Activated CD4-positive, alpha-beta memory T cell treated with anti-CD3 and anti-CD28 coated beads, Interleukin-2, amount 10 ng/mL, durations not matched to agents 7 days and 5 days (primary cell): ENCODE measurements around the gene TCF19. TPM values are rescaled to one million over a fixed set of nuclear protein-coding genes. Genes with fewer than 3 reads are reported as not detected.
"Not testable (repeated sequence)": the region's sequence is repeated elsewhere in the genome, so short reads cannot be mapped to it uniquely, and the experiment has no call there.

Source experiments
- CTCF ChIA-PET: fragments of 350-600 bp; sonication (Branson Sonifier 250); formaldehyde crosslinking; loops from one replicate; lab custom pipeline; 2021; ENCODE audit warnings: antibody characterized with exemption, inconsistent platforms; lab: Charles Lee
- POLR2A ChIA-PET: fragments of 350-600 bp; sonication (Branson Sonifier 250); formaldehyde crosslinking; loops from one replicate; lab custom pipeline; 2021; ENCODE audit warnings: antibody characterized with exemption; lab: Charles Lee
- DNase-seq: peaks from one replicate; pipeline ENCODE4 v3.0.0-alpha.2; 2020
- H3K27ac Mint-ChIP-seq: one replicate; pipeline ENCODE4 v1.8.0; 2021; ENCODE audit warnings: mild to moderate bottlenecking, mixed read lengths
- H3K27me3 Mint-ChIP-seq: one replicate; pipeline ENCODE4 v1.8.0; 2021; ENCODE audit warnings: mixed read lengths
- H3K36me3 Mint-ChIP-seq: one replicate; pipeline ENCODE4 v1.8.0; 2021; ENCODE audit warnings: low read depth, mixed read lengths
- H3K4me1 Mint-ChIP-seq: one replicate; pipeline ENCODE4 v1.8.0; 2021; ENCODE audit warnings: mixed read lengths
- H3K4me3 Mint-ChIP-seq: one replicate; pipeline ENCODE4 v1.8.0; 2021; ENCODE audit warnings: mild to moderate bottlenecking, mixed read lengths
- H3K9me3 Mint-ChIP-seq: one replicate; pipeline ENCODE4 v1.8.0; 2021; ENCODE audit warnings: mixed read lengths
- total RNA-seq, 2 experiments: library from RNA; stranded (reverse); gene quantifications; one replicate each; pipeline ENCODE4 v1.2.3, GENCODE V29; 2021

The TCF19 gene
- total RNA-seq, 2 experiments from 2014 or later = 78.9 to 80.7 TPM

DNA sequence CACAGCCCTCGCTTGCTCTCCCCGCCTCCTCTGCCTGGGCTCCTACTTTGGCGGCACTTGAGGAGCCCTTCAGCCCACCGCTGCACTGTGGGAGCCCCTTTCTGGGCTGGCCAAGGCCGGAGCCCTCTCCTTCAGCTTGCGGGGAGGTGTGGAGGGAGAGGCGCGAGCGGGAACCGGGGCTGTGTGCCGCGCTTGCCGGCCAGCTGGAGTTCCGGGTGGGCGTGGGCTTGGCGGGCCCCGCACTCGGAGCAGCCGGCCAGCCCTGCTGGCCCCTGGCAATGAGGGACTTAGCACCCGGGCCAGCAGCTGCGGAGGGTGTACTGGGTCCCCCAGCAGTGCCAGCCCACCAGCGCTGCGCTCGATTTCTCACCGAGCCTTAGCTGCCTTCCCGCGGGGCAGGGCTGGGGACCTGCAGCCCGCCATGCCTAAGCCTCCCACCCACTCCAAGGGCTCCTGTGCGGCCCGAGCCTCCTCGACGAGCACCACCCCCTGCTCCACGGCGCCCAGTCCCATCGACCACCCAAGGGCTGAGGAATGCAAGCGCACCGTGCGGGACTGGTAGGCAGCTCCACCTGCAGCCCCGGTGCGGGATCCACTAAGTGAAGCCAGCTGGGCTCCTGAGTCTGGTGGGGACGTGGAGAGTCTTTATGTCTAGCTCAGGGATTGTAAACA, 37.1 kb downstream of the TCF19 start:
- H3K4me3 Mint-ChIP-seq, H3K27me3 Mint-ChIP-seq, H3K27ac Mint-ChIP-seq, DNase-seq, H3K9me3 Mint-ChIP-seq: not testable (repeated sequence)
- ChIA-PET CTCF (interaction anchor here (1.4 to 7.8 kb wide), 5 partner anchors 15 to 171 kb away, joined by 3 to 93 read pairs (median 4); partner anchors contain the start of gene PSORS1C2), POLR2A (interaction anchor here (3.0 to 4.2 kb wide), 2 partner anchors 159 to 170 kb away, joined by 36 to 52 read pairs; no protein-coding TSS in a partner anchor)
- Mint-ChIP-seq H3K4me1 (peaks cover 42% of the 10 kb centered on the region), H3K36me3 (peaks cover 33% of the 10 kb centered on the region)

DNA sequence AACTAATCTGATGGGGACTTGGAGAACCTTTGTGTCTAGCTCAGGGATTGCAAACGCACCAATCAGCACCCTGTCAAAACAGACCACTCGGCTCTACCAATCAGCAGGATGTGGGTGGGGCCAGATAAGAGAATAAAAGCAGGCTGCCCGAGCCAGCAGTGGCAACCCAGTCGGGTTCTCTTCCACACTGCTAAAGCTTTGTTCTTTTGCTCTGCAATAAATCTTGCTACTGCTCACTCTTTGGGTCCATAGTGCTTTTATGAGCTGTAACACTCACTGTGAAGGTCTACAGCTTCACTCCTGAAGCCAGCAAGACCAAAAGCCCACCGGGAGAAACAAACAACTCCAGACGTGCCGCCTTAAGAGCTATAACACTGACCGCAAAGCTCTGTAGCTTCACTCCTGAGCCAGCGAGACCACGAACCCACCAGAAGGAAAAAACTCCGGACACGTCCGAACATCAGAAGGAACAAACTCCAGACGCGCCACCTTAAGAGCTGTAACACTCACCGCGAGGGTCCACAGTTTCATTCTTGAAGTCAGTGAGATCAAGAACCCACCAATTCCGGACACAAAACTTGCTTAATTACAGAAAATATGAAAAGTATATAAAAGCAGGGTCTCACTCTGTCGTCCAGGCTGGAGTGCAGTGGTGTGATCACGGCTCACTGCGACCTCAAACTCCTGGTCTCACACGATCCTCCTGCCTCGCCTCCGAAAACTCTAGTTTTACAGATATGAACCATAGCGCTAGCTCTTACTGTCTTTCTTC, 38.0 kb downstream of the TCF19 start:
- not testable (repeated sequence) for H3K9me3 Mint-ChIP-seq, H3K27me3 Mint-ChIP-seq, DNase-seq
- peaks cover 41% of the 10 kb centered on the region for H3K36me3 Mint-ChIP-seq
- peak overlapping the region; percentile 91 for H3K4me3 Mint-ChIP-seq
- H3K4me1 Mint-ChIP-seq = peaks cover 49% of the 10 kb centered on the region
- ChIA-PET POLR2A (interaction anchor here (1.0 to 5.3 kb wide), 29 partner anchors 10 to 581 kb away, joined by 3 to 52 read pairs (median 7); partner anchors contain the start of genes DDX39B, HLA-B, MSH5 and PSORS1C2), CTCF (interaction anchor here (0.7 to 7.8 kb wide), 17 partner anchors 9 to 266 kb away, joined by 3 to 93 read pairs (median 4); partner anchors contain the start of genes HLA-B, PSORS1C2 and TCF19)
- H3K27ac Mint-ChIP-seq = peak overlapping the region; percentile 97

DNA sequence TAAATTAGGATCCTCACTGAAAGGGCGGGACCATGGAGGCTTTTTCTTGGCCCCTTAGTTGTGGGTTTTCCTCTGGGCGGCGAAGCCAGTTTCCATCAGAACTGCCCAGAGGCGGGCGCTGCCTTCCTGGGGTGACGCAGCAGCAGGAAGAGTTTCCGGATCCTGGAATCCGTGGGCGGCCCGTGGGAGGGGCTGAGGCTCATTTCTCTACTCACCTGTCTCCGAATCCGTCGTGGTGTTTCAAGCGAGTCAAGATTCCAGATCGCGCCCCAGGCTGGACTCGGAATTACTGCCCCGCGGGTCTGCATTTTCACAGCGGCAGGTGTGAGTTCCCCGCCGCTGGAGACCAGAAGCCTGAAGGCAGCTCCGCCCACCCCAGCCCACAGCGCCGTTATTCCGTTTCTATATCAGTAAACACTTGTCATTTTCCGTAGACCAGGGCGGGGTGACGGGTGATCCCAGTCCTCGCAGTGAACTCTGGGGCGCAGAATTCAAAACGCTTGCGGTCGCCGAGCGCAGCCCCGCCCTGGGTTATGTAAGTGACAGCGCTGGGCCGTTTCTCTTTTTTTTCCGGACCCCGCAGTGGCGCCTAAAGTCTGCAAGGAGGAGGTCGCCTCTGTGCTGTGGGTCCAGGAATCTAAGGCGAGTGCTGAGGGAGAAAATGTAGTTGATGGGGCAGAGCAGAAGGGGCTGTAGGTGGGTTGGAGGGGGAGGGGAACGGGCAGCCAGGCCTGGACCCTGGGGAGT, 39.3 kb downstream of the TCF19 start:
- Mint-ChIP-seq H3K36me3 (peaks cover 49% of the 10 kb centered on the region), H3K27ac (peak overlapping the region; percentile 97), H3K27me3 (no peaks in the 10 kb centered on the region), H3K9me3 (peaks cover 6% of the 10 kb centered on the region), H3K4me3 (peak overlapping the region; percentile 91), H3K4me1 (peaks cover 61% of the 10 kb centered on the region)
- ChIA-PET POLR2A (interaction anchor here (0.6 to 5.3 kb wide), 39 partner anchors 11 to 1774 kb away, joined by 3 to 52 read pairs (median 4); partner anchors contain the start of genes DDX39B, HLA-B, MDC1 and MSH5), CTCF (interaction anchor here (0.6 to 7.8 kb wide), 16 partner anchors 9 to 455 kb away, joined by 3 to 93 read pairs (median 4); partner anchors contain the start of genes BAG6 and PSORS1C2)
- peak; percentile 97 for DNase-seq

DNA sequence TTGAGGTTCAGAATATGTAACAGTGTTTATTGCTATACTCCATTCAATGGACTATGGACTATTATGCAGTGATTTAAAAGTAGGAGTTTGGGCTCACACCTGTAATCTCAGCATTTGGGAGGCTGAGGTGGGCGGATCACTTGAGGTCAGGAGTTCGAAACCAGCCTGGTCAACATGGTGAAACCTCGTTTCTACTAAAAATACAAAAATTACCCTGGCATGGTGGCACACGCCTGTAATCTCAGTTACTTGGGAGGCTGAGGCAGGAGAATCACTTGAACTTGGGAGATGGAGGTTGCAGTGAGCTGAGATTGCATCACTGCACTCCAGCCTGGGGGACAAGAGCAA, 40.7 kb downstream of the TCF19 start:
- not testable (repeated sequence) for DNase-seq, H3K27me3 Mint-ChIP-seq, H3K9me3 Mint-ChIP-seq
- Mint-ChIP-seq H3K27ac (peak overlapping the region; percentile 97), H3K4me1 (peaks cover 74% of the 10 kb centered on the region), H3K4me3 (peak overlapping the region; percentile 91), H3K36me3 (peaks cover 49% of the 10 kb centered on the region)
- CTCF ChIA-PET = interaction anchor here (7.8 kb wide), 1 partner anchor 168 kb away, joined by 93 read pairs; no protein-coding TSS in a partner anchor
- POLR2A ChIA-PET = interaction anchor here (0.7 to 5.3 kb wide), 8 partner anchors 10 to 166 kb away, joined by 3 to 52 read pairs (median 16); partner anchors contain the start of gene TCF19

DNA sequence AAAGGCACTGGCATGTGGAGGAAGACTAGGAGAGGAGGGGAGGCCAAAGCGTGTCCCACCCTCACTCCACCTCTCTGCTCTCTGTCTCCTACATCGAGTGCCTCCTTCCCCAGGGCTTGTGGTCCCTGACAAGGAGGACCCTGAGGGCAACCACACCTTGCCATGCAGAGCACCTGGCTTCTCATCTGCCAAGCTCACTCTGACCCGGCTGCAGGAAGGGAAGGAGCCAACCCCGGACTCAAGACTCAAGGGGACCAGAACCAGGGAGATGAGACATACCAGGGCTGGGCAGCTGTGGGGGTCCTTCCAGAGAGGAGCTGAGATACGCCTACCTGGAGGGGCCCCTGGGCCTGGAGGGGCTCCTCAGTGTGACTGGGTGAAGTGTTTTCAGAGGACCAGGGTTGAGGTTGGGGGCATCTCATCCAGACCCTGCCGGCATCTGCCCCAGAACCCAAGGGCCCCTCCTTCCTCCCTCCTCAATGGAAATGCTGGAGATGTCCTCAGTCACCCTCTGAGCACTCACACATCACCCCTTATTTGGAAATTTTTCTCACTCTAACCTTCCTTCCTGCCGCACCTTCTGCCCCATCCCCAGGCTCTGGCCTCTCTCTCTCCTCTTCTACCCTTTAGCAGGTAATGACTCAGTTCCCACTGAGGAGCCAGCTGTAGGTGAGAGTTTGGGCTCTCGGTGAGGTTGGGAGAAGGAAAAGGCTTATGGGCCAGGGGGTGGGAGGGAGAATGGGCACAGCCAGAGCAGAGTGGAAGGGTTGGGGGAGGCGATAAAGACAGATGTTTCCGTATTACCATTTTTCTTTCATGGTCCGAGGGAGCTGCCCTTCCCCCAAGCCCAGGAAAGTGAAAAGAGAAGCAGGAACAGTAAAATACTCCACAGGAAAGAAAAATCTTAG, 44.1 kb downstream of the TCF19 start:
- peak overlapping the region; percentile 96 for H3K27ac Mint-ChIP-seq
- H3K27me3 Mint-ChIP-seq = no peaks in the 10 kb centered on the region
- CTCF ChIA-PET = interaction anchor here (0.7 to 1.6 kb wide), 3 partner anchors 71 to 165 kb away, joined by 3 to 8 read pairs (median 3); no protein-coding TSS in a partner anchor
- H3K4me1 Mint-ChIP-seq = peaks cover 66% of the 10 kb centered on the region
- DNase-seq = no peak
- POLR2A ChIA-PET = interaction anchor here (0.7 to 2.2 kb wide), 10 partner anchors 9 to 1136 kb away, joined by 3 to 14 read pairs (median 4); partner anchors contain the start of gene HLA-B
- peaks cover 41% of the 10 kb centered on the region for H3K36me3 Mint-ChIP-seq
- peak overlapping the region; percentile 86 for H3K4me3 Mint-ChIP-seq
- peaks cover 6% of the 10 kb centered on the region for H3K9me3 Mint-ChIP-seq

DNA sequence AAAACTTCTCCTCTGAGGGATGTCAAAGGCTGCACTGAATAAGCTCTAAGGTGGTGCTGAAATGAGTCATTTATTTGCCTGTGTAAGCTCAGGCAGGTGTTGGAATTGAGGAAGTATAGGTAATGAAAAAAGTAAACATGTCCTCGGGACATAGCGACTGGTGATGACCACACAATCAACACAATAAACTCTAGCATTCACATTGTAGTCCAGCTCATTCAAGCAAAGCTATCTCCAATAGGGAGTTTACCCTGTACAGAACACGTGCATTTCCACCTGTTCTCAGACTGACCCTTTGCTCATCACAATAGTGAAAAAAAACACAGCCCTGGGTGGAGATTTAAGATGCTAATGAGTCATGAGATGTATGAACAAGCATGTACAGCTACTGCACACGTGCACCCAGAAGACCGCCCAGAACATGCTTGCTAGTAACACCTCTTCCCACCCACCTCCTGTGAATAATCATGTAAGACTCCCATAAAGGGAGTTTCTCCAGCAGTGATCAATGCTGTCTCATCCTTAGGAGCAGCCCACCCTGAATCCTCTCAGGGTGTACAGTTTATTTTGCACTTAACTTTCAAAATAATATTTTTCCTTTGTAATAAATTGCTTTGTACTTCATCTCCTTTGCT, 45.1 kb downstream of the TCF19 start:
- Mint-ChIP-seq H3K4me1 (peaks cover 65% of the 10 kb centered on the region), H3K27ac (peak overlapping the region; percentile 96), H3K9me3 (peaks cover 6% of the 10 kb centered on the region), H3K27me3 (no peaks in the 10 kb centered on the region), H3K4me3 (peak overlapping the region; percentile 86), H3K36me3 (peaks cover 39% of the 10 kb centered on the region)
- POLR2A ChIA-PET = interaction anchor here (0.7 to 2.2 kb wide), 11 partner anchors 29 to 1137 kb away, joined by 3 to 14 read pairs (median 4); partner anchors contain the start of genes CCHCR1 and HLA-B
- CTCF ChIA-PET = interaction anchor here (0.7 to 1.6 kb wide), 4 partner anchors 47 to 164 kb away, joined by 3 to 8 read pairs (median 3); no protein-coding TSS in a partner anchor
- DNase-seq = peak; percentile 58

DNA sequence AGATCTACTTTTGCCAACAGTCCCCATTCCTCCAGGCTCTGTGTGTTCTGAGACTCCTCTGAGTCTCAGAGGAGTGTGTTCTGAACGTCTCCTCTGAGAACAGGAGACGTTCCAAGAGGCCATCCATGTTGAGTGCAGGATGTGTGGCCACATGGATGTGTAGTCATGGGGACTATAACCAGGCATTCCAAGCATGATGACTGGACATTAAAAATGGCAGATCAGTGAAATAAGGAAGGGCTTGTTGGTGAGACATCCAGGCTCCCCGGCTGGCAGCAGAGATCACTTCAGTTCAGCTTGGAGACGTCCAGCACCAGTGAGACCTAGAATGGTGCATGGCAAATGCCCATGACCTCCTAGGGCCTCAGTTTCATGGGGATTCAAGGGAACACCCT, 46.4 kb downstream of the TCF19 start:
- Mint-ChIP-seq H3K4me1 (peaks cover 53% of the 10 kb centered on the region), H3K27ac (peak overlapping the region; percentile 96), H3K27me3 (no peaks in the 10 kb centered on the region), H3K4me3 (peak overlapping the region; percentile 86), H3K36me3 (peaks cover 28% of the 10 kb centered on the region), H3K9me3 (peaks cover 6% of the 10 kb centered on the region)
- ChIA-PET POLR2A (no interaction called here), CTCF (no interaction called here)
- no peak for DNase-seq

DNA sequence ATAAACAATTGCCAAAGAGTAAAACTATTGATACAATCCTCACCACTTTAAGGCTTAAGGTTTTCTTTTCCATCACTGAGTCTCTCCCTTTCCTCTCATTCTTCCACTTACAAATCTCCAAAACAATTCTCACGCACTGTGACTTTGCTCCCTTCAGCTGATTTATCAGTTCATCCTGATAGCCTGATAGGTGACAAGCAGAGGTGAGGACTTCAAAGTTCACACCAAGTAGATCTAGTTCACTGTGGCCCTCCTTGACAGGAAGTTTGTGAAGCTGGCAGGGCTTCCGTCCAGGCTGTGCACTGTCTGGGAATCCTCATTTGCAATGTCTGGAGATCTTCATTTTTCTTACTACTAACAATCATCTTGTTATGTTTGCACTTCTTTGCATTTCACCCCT, 47.2 kb downstream of the TCF19 start:
- Mint-ChIP-seq H3K4me3 (no peak overlapping the region), H3K9me3 (peaks cover 4% of the 10 kb centered on the region), H3K27me3 (no peaks in the 10 kb centered on the region), H3K27ac (peak overlapping the region; percentile 51), H3K36me3 (peaks cover 20% of the 10 kb centered on the region), H3K4me1 (peaks cover 44% of the 10 kb centered on the region)
- ChIA-PET POLR2A (interaction anchor here (1.3 kb wide), 1 partner anchor 148 kb away, joined by 3 read pairs; no protein-coding TSS in a partner anchor), CTCF (no interaction called here)
- no peak for DNase-seq

DNA sequence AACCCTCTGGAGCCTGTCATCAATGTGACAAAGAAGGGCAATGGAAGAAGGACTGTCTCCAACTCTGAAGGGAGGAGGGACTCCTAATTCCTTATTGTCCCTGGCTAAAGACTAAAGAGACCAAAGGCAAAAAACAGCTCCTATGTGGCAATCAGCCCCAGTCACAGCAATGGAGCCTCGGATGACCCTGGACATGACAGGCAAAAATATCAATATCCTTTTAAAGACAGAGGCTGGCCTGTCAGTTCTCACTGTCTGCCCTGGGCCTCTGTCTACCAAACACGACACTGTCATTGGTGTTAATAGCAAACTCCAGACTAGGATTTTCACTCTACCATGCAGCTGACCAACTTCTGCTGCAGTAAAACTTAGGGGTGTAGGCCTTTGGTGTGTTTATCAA, 50.1 kb downstream of the TCF19 start:
- Mint-ChIP-seq H3K4me1 (peaks cover 19% of the 10 kb centered on the region), H3K4me3 (no peak overlapping the region), H3K27me3 (no peaks in the 10 kb centered on the region), H3K27ac (no peak overlapping the region), H3K36me3 (peaks cover 5% of the 10 kb centered on the region), H3K9me3 (no peaks in the 10 kb centered on the region)
- CTCF ChIA-PET = interaction anchor here (0.8 to 1.5 kb wide), 3 partner anchors 16 to 158 kb away, joined by 3 read pairs; no protein-coding TSS in a partner anchor
- no peak for DNase-seq
- POLR2A ChIA-PET = interaction anchor here (1.7 kb wide), 1 partner anchor 10 kb away, joined by 11 read pairs; no protein-coding TSS in a partner anchor

DNA sequence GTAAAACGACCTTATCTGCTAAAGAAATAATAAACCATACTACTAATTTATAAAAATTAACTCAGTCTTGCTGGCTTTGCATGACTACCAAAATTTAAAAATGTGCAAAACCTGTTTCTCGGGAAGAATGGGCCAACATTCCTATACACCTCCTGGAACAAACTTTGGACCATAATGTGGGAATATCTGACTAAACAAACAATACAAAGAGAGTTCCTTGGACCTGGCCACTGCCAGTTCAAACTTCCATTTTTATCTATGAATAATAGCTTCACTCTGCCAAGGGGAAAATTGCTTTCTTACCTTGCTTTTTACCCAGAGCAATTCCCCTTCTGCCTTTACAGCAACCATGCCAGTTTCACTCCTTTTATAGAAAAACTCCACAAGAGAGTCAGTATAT, 50.7 kb downstream of the TCF19 start:
- peaks cover 5% of the 10 kb centered on the region for H3K36me3 Mint-ChIP-seq
- peaks cover 13% of the 10 kb centered on the region for H3K4me1 Mint-ChIP-seq
- H3K27me3 Mint-ChIP-seq = no peaks in the 10 kb centered on the region
- no peak overlapping the region for H3K27ac Mint-ChIP-seq
- no peak overlapping the region for H3K4me3 Mint-ChIP-seq
- DNase-seq = no peak
- ChIA-PET POLR2A (interaction anchor here (1.7 kb wide), 1 partner anchor 11 kb away, joined by 11 read pairs; no protein-coding TSS in a partner anchor), CTCF (interaction anchor here (1.3 to 1.5 kb wide), 2 partner anchors 129 to 157 kb away, joined by 3 read pairs; no protein-coding TSS in a partner anchor)
- no peaks in the 10 kb centered on the region for H3K9me3 Mint-ChIP-seq
